ENCODE data around the gene VKORC1.
A peak's percentile ranks its signal among the peaks of the same experiment; 100 is the strongest.
"Not testable (repeated sequence)": the region's sequence is repeated elsewhere in the genome, so short reads cannot be mapped to it uniquely, and the experiment has no call there.

The VKORC1 gene

DNA sequence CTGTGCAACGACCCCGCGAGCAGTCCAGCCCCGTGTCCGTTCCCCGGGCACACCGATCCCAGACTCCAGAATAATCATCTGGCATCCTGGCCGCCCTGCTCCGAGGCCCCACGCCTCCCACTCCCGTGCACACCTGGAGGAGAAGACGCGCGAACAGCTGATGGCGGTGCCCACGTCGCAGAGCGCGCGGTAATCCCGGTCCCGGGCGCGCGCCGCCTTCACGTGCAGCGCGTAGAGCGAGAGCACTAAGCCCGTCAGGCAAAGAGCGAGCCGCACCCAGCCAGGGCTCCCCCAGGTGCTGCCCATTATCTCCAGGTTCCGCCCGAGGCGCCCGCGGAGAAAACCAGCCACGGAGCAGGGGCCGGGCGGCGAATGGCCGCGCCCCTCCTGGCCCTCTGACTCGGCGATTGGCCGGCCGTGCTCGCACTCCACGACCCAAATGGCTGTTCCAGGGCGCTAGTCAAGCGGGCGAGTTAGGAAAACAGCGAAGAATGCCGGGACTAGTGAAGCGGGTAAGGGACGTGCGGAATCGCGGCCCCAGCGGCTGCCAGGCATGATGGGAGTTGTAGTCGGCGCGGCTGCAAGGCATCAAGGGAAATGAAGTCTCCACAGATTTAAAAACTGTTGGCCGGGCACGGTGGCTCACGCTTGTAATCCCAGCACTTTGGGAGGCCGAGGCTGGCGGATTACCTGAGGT is at the start of gene VKORC1:
TSS of gene VKORC1 (minus strand) at position 374 of the 697 bp plus-strand sequence. CDS start at position 306, 68 bp downstream.
- FAIRE-seq (peak; percentile 92), DNase-seq (ENCODE audit: extremely low spot score, insufficient read length, low read depth) (peak; percentile 78)

- DNase-seq (ENCODE audit: extremely low spot score, insufficient read length, low read depth) (no peak), FAIRE-seq (no peak)
Observed at GRCh38 chr16:31143694-31144148, 49.1 kb upstream of the VKORC1 start.

- FAIRE-seq, result no peak
- no peak for DNase-seq (ENCODE audit: extremely low spot score, insufficient read length, low read depth)
Observed at GRCh38 chr16:31143011-31143693, 48.6 kb upstream of the VKORC1 start.

DNA sequence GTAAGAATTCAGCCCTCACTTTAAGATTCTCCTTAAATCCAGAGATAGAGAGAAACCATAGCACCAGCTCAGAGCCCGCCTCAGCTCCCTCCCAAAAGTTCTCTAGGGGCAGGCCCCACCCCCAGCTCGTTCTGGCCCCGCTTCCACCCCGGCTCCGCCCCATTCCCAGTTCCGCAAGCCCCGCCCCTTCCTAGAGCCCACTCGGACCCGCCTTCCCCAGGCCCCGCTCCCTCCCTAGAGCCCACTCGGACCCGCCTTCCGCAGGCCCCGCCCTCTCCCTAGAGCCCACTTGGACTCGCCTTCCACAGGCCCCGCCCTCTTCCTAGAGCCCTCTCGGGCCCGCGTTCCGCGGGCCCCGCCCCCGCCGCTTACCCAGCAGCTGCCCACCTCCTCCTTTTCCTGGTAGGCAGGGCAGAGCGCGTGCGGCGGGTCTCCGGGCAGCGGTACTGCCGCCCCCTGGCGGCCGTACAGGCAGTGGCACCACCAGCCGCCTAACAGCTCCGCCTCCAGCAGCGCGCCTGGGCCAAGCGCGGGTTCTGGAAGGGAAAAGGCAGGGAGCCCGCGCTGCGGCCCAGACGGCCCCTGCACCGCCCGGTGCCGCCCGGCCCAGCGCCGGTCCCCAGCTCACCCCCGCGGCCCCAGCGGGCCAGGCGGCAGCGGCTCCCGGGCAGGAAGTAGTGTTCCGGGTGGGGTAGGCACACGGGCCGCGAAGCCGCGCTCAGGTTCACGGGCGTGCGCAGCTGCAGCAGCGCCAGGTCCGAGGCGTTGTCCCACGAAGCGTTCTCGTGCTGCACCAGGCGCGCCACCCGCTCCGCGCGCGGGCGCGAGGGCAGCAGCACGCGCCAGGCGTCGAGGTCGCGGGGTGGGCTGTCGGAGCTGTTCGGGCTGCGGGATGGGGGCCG is 47.8 kb upstream of the VKORC1 start:
- FAIRE-seq (peak; percentile 92), DNase-seq (ENCODE audit: extremely low spot score, insufficient read length, low read depth) (peak; percentile 100)

- DNase-seq (ENCODE audit: extremely low spot score, insufficient read length, low read depth), result no peak
- no peak for FAIRE-seq
Observed at GRCh38 chr16:31141489-31142108, 47.0 kb upstream of the VKORC1 start.

DNA sequence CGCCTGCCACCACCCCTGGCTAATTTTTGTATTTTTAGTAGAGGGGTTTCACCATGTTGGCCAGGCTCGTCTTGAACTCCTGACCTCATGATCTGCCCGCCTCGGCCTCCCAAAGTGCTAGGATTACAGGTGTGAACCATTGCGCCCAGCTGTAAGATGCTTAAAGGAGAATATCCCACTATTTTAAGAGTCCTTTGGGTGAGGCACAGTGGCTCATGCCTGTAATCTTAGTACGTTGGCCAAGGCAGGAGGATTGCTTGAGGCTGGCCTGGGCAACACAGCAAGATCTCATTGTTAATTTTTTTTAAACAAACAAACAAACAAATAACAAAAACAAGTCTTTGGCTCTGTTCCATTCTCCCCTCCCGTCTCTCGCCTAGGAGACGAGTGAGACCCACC is 46.5 kb upstream of the VKORC1 start:
- FAIRE-seq; DNase-seq (ENCODE audit: extremely low spot score, insufficient read length, low read depth): not testable (repeated sequence)

- no peak for DNase-seq (ENCODE audit: extremely low spot score, insufficient read length, low read depth)
- FAIRE-seq, result no peak
Observed at GRCh38 chr16:31138621-31139578, 44.3 kb upstream of the VKORC1 start.

DNA sequence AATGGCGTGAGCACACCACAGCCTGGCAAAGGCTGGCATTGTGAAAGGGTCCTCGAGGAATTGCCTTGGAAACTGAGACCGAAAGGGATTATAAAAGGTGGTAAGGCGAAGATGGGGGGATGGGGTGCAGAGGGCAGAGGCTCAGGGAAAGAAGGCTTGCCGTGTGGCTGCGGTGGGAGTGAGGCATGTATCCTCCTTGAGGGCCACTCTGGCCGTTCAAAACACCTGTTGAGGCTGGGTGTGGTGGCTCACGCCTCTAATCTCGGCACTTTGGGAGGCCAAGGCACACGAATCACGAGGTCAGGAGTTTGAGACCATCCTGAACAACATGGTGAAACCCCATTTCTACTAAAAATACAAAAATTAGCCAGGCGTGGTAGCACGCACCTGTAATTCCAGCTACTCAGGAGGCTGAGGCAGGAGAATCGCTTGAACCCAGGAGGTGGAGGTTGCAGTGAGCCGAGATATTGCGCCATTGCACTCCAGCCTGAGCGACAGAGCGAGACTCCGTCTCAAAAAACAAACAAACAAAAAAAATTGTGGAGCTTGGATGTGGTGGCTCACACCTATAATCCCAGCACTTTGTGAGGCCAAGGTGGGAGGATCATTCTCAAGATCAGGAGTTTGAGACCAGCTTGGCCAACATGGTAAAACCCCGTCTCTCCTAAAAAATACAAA is 42.4 kb upstream of the VKORC1 start:
- DNase-seq (ENCODE audit: extremely low spot score, insufficient read length, low read depth); FAIRE-seq: not testable (repeated sequence)

GRCh38 chr16:31136287-31136662 is 41.7 kb upstream of the VKORC1 start:
- no peak for FAIRE-seq
- DNase-seq (ENCODE audit: extremely low spot score, insufficient read length, low read depth), result no peak

DNA sequence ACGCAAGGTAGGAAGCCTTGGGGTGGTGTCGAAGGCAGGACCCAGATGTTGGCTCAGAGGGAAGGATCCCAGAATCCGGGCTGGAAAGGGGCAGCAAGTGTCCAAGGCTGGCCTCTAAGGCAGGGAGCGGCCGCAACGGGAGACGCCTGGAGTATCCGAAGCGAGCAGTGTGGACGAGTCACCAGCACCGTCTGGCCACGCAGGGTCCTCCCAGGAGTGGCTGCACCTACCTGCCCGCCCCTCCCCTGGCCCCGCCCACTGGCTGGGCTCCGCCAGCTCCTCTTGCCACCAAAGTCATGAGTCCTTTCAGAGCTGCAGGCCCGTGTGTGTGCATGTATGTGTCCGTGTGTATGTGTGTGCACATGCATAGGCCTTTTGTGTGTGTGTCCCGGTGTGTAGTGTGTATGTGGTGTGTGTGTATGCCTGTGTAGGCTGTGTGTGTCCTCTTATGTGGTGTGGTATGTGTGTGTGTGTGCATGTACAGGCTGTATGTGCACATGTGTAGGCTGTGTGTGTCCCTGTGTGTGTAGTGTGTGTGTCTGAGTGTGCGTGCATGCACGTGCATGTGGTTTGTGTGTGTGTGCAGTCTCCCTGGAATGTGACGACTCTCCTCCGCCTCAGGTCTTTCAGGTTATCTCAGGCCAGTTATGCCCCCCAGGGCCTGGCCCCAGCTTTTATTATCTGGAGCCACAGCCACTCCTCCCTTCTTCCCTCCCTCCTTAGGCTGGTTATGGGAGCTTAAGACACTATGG is 41.1 kb upstream of the VKORC1 start, which contains the start of gene PRSS8:
TSS of gene PRSS8 (minus strand) at position 193 of the 752 bp plus-strand sequence. CDS start 229 bp downstream, outside the sequence.
- FAIRE-seq (no peak), DNase-seq (ENCODE audit: extremely low spot score, insufficient read length, low read depth) (no peak)

DNA sequence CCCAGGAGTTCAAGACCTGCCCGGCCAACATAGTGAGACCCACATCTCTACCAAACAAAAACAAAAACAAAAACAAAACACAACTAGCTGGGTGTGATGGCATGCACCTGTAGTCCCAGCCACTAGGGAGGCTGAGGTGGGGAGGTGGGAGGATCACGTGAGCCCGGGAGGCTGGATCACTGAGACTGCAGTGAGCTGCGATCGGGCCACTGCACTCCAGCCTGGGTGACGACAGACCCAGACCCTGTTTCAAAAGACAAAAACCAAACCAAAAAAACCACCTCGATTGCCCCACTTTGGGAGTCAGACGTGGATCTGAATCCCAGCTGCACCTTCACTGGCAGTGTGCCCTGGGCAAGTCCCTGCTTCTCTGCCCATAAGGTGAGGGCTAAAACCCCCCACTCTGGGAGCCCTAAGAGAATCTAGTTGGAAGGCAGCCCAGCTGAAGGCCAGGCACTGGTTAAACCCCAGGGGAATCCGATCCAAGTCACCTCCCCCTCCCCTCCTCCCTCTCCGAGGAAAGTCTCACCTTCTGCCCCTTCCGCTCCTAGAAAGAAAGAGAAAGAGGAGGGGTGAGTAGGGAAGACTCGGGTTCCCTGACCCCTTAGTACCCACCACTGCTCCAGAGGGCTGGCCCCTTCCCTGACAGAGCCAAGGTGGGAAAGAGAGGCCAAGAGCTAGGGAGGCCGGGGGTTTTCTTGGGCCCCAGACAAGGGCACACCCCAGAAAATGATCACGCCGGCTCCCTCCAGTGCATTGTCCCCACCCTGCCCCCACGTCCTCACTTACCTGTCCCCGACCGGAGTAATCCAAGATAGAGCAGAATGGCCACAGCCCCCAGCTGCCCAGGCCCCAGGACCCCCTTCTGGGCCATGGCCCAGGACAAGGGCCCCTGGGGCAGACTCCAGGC is 40.3 kb upstream of the VKORC1 start:
- DNase-seq (ENCODE audit: extremely low spot score, insufficient read length, low read depth), result no peak
- FAIRE-seq, result no peak

DNA sequence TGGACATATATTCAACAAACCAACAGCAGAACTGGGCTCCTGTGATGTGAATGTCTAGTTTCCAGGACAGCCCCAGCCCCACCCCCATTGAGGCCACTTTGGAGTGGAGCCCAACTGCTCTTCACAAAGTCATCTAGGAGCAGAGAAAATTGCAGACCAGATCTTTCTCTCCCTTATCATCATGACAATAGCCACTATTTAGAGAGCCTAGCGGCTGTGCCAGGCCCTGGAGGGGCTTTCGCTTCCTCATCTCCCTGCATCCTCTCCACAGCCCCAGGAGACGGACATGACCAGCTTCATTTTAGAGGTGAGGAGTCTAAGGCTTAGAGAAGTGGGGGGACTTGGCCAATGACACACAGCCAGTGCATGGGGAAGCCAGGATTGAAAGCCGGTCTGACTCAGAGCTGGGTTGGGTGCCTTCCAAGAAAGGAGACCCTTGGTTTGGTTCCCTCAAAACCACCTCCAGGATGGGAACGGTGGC is 39.5 kb upstream of the VKORC1 start:
- DNase-seq (ENCODE audit: extremely low spot score, insufficient read length, low read depth) (no peak), FAIRE-seq (no peak)

DNA sequence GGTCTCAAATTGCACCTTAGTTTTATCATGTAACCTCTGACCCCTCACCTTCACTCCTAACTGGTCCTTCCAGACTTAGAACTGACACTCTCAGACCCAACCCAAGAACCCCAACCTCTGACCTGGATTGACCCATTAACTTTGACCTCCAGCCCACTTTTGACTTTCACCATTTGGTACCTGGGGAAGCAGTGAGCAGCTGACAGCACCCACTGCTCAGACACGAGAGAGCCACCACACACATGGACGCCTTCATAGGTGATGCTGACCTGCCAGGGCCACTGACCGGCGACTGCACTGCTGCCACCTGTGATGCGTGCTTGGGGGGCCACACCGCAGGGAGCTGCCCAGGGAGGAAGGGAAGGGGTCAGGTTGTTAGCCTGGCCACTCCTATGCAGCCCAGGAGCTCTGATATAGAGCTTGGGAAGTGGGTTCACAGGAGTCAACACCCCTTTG is 38.5 kb upstream of the VKORC1 start:
- DNase-seq (ENCODE audit: extremely low spot score, insufficient read length, low read depth), result no peak
- FAIRE-seq, result no peak

GRCh38 chr16:31132303-31132979 is 37.8 kb upstream of the VKORC1 start:
- no peak for FAIRE-seq
- no peak for DNase-seq (ENCODE audit: extremely low spot score, insufficient read length, low read depth)

DNA sequence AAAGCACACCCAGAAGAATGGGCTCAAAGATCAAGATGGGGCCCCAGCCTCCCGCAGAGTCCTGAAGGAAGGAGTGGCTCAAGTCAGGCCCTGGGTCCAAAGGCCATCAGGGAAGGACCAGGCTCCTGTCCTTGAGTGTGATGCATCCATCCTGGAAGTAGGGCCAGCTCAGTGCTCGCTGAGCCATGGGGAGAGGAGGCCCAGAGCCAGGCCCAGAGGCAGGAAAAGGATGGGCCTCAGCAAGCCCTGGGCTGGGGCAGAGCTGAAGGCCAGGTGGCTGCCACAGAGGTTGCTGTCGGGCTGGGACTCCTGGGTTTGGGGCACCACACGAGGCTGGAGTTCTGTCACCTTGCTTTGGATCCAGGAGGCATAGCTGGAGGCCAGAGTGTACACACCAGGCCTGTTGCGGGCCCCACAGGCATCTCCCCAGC is 37.3 kb upstream of the VKORC1 start:
- FAIRE-seq, result no peak
- DNase-seq (ENCODE audit: extremely low spot score, insufficient read length, low read depth), result no peak

- FAIRE-seq (no peak), DNase-seq (ENCODE audit: extremely low spot score, insufficient read length, low read depth) (no peak)
Observed at GRCh38 chr16:31131416-31131815, 36.8 kb upstream of the VKORC1 start.

All from GM18507 (cell line).